Endometrial microvascular endothelial cells (primary cell): ENCODE measurements around the gene GPR31. TPM values are rescaled to one million over a fixed set of nuclear protein-coding genes. Genes with fewer than 3 reads are reported as not detected.

Experiments
- in situ Hi-C: cut with HindIII; loops from 2 replicates; pipeline ENCODE4 v1.10.0; 2017; ENCODE audit warnings: low sequenced_read_pairs, low pct_unique_long_range_greater_than_20kb; ENCODE audit errors: inconsistent ontology term
- total RNA-seq: library from RNA; depleted of rRNA; stranded (reverse); fragments of >200 nt; gene quantifications from one replicate; pipeline ENCODE4 v1.2.3, GENCODE V29; 2015; ENCODE audit errors: inconsistent ontology term

Gene GPR31
- total RNA-seq, 1 donor from 2014 or later, result not detected

- in situ Hi-C loops, result no loop called here
Observed at GRCh38 chr6:167122827-167123657, 34.7 kb downstream of the GPR31 start, which contains the start of gene CCR6. CCR6 (plus strand) TSS chr6:167123096; CDS start chr6:167136135, 13,039 bp downstream.

- in situ Hi-C loops, result no loop called here
Observed at GRCh38 chr6:167122041-167122826, 35.5 kb downstream of the GPR31 start.

GRCh38 chr6:167121335-167121841, 36.4 kb downstream of the GPR31 start:
- in situ Hi-C loops, result no loop called here

GRCh38 chr6:167120583-167120903, 37.2 kb downstream of the GPR31 start:
- in situ Hi-C loops, result no loop called here

GRCh38 chr6:167119670-167120582, 37.9 kb downstream of the GPR31 start:
- in situ Hi-C loops, result no loop called here

- in situ Hi-C loops, result no loop called here
Observed at GRCh38 chr6:167118839-167119238, 38.9 kb downstream of the GPR31 start.

- in situ Hi-C loops, result no loop called here
Observed at GRCh38 chr6:167118006-167118405, 39.8 kb downstream of the GPR31 start.

GRCh38 chr6:167116838-167117228, 40.9 kb downstream of the GPR31 start:
- in situ Hi-C loops, result no loop called here

GRCh38 chr6:167116109-167116837, 41.5 kb downstream of the GPR31 start:
- in situ Hi-C loops, result no loop called here

- in situ Hi-C loops, result no loop called here
Observed at GRCh38 chr6:167115054-167115453, 42.7 kb downstream of the GPR31 start.

- in situ Hi-C loops, result no loop called here
Observed at GRCh38 chr6:167113935-167114910, 43.6 kb downstream of the GPR31 start.

- in situ Hi-C loops, result no loop called here
Observed at GRCh38 chr6:167113047-167113754, 44.6 kb downstream of the GPR31 start.

GRCh38 chr6:167112421-167112820, 45.4 kb downstream of the GPR31 start:
- in situ Hi-C loops, result no loop called here

- in situ Hi-C loops, result no loop called here
Observed at GRCh38 chr6:167111597-167111996, 46.2 kb downstream of the GPR31 start.

GRCh38 chr6:167109651-167110050, 48.1 kb downstream of the GPR31 start:
- in situ Hi-C loops, result no loop called here

- in situ Hi-C loops, result no loop called here
Observed at GRCh38 chr6:167108278-167108677, 49.5 kb downstream of the GPR31 start.

GRCh38 chr6:167107787-167108186, 50.0 kb downstream of the GPR31 start:
- in situ Hi-C loops, result no loop called here
